Endothelial cell of coronary artery (primary cell): ENCODE data around the gene TCP11X2. TPM values are rescaled to one million over a fixed set of nuclear protein-coding genes. Genes with fewer than 3 reads are reported as not detected.

Source experiments
- total RNA-seq: library from RNA; depleted of rRNA; stranded (reverse); fragments of >200 nt; gene quantifications from 2 replicates; pipeline ENCODE4 v1.2.3, GENCODE V29; 2014

Gene TCP11X2
- total RNA-seq, result not detected in 2 replicates

DNA sequence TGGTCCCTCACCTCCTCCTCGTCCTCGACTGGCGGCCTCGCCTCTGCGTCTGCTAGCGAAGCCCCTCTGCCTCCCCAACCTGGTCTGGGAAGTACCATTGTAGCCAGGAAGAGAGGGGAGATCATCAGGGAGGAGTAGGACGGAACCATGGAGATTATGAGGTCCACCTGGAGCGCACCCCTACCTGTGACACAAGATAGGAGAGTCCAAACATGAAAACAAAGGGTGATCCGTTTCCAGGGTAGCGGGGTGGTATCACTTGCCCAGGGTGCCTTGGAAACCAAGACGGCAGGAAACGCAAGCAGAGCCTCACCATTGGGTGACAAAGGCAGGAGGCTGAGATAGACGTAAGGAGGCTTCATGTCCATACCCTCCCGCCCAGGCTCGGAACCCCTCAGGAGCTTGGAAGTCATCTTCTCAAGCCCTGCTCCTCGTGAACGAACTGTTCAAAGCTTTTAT lies at the start of gene TCP11X2:
TSS of gene TCP11X2 (minus strand) at position 51 of the 459 bp plus-strand sequence.

DNA sequence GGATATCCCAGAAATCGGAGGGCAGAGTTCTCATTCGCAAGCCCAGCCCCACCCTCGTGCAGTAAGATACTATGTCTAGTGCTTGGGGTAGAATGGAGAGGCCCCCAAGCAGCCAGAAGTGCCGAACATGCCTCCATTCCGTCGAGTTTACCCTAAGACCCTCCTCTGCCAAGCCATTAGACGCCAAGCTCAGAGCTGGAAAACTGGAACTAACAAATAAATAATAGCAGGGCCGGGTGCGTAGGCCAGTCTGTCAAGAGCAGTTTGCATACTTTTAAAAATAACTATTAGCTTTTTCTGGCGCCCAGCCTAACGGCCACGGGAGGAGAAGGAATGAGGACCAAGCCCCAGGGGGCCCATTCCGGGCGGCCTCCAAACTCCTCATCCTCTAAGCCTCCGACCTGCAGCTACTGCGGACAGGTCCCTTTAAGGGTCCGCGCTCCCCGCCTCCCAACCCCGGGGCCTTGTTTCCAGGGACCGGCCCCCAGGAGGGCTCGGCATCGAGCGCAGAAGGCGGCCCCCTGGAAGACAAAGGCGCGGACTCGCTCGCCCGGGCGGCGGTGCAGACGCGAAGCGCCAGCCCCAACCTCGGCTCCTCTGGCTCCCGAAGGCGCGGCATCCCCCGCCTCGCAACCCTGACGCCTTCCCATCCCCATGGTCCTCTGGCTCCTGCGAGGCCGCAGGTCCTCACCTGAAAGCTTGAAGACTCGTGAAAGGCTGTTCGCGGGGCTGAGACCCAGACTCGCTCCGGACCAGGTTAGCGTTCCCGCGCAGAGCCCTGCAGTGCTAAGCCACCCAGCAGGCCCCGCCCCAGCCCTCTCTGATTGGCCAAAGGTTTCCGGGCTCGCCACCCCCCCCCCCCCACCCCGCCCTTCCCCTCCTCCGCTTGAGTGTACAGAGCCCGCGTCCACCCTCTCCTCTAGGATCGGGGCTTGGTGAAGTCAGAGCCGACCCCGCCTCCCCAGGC lies 44.6 kb upstream of the TCP11X2 start, which contains the start of gene TMSB15A:
TSS of gene TMSB15A (minus strand) at position 765 of the 967 bp plus-strand sequence.

DNA sequence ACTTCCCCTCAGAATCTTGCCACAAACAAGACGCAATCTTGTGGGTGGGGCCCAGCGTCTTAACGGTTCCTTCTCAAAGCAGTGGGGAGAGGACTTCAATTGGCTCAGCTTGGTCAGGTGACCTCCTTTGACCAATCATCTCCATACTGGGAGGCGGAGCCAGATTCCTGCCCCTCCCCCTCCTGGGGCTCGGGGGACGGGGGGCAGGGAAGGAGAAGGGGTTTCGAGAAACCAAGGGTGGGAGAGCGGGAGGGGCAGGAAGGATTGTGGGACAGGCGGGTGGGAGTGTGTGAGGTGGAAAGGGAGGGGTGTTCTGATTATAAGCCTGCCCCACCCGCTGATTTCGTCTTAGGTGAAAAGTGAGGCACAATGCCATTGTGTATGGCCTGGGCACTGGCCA lies 31.7 kb downstream of the TCP11X2 start, which contains the start of gene NXF2B:
TSS of gene NXF2B (minus strand) at position 101 of the 400 bp plus-strand sequence. CDS start 59,972 bp downstream, outside the sequence.

Other genes with a start within 250 kb of the TCP11X2 start
- gene NXF2, start 224.6 kb downstream of the TCP11X2 start, total RNA-seq, result not detected in 2 replicates
- not detected in 2 replicates for gene NXF2B, start 31.8 kb downstream of the TCP11X2 start, total RNA-seq
- gene TMSB15A, start 44.9 kb upstream of the TCP11X2 start, total RNA-seq, result 0.75 and 2.8 TPM in 2 replicates
- 16.4 and 16.6 TPM in 2 replicates for gene ARMCX5, start 127.7 kb upstream of the TCP11X2 start, total RNA-seq
- gene GPRASP1, start 179.7 kb upstream of the TCP11X2 start, total RNA-seq, result 0.99 and 2.2 TPM in 2 replicates
- 16.0 and 21.1 TPM in 2 replicates for gene GPRASP2, start 240.6 kb upstream of the TCP11X2 start, total RNA-seq
- 8.5 and 9.3 TPM in 2 replicates for gene GPRASP3, start 248.9 kb upstream of the TCP11X2 start, total RNA-seq